HG03571 (cell line): ENCODE data around the gene NACC2.

Experiments used
- ATAC-seq: cut with Tn5 transposase; IDR thresholded peaks from one replicate; pipeline ENCODE4 v1.9.1; 2021; ENCODE audit not compliant: unreplicated experiment

The NACC2 gene

GRCh38 chr9:136059851-136060670 is 35.0 kb downstream of the NACC2 start:
- ATAC-seq, result no peak

DNA sequence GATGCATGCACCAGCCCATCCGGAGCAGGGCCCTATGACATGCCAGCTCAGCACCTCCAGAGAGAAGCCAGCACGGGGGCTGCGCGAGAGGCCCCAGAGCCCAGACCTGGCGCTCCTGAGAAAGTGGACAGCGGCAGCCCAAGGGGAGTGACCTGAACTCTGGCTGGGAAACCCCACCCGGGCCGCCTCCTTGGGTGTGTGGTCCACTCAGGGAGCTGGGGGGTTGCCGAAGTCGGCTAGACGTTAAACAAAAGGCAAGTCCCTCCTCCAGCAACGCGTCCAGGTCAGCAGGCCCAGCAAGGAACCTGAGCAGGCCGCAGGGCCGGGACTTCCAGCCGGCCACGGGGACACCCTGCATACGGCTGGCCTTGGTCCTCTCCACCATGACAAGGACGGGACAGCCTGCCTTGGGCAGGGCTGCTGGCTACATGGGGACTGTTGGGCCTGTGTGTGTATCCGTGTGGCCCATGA is 35.7 kb downstream of the NACC2 start:
- no peak for ATAC-seq

GRCh38 chr9:136058801-136059302 is 36.2 kb downstream of the NACC2 start:
- no peak for ATAC-seq

GRCh38 chr9:136058084-136058483 is 37.0 kb downstream of the NACC2 start:
- no peak for ATAC-seq

DNA sequence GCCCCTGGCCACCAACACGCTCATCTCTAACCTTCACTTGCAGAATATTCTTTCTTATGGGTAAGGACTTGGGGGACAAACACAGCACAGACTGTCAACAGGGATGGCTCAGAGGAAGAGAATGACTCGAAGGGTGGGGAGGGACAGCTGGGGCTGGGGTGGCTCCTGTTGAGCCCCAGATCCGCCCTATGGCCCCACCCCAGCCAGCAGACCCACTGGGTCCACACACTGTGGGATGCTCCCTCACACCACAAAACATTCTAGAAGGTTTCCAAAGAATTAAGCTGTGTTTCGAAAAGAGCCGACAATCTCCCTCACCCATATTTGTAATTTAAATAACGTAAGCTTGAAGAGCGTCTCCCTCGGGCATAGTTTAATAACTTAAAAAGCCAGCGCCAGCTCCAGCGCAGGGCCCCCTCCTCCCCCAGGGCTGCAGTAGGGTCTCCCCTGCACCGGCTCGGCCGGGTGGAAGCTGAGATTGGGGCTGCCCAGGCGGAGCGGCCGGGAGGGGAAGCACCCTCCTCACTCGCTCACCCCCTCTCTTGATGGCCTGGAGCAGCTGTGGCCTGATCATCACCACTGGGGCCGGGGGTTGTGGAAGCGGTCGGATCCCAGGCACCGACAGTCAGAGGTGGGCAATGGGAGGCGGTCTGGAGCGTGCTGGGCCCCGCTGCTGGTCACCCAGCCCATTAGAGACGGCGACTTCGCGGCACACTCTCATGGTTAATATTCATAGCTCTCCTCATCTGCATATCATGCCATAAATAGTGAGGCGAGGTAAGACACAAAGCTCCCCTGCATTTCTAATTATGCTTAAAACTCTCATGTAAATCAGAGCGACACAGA is 37.6 kb downstream of the NACC2 start:
- ATAC-seq, result no peak

DNA sequence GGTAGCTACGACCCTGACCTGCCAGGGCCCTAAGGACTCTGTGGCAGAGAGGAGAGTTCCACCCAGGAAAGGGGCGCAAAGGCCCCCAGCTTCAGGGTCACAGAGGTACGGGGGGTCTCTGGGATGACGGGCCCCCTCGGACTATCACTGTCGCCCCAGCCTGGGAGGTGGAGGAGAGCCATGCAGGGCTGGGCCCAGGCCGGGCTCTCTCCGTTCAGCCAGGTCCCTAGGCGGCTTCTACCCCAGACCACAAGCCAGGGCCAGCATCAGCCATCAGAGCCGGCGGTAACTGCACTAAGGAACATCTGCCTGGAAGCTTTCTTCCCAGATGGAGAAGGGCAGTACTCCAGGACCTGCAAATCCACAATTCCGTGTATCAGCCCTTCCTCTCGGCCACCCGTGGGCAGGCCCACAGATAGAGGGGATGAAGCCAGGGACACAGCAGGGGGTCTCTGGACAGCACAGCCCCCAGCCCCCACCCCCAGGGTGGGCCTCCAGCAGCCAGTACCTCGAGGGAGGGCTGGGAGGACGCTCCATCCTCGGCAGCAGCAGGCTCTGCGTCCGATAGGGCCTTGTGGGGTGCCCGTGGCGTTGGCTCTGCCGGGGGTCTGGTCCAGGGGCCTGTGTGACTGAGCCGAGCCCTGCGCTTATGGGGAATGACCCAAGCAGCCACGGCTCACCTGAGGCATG is 38.4 kb downstream of the NACC2 start:
- no peak for ATAC-seq

- no peak for ATAC-seq
Measured at GRCh38 chr9:136055715-136056545, 39.2 kb downstream of the NACC2 start.

- no peak for ATAC-seq
Measured at GRCh38 chr9:136054798-136055714, 40.0 kb downstream of the NACC2 start.

- ATAC-seq, result no peak
Measured at GRCh38 chr9:136054146-136054545, 40.9 kb downstream of the NACC2 start.

- no peak for ATAC-seq
Measured at GRCh38 chr9:136053757-136054142, 41.3 kb downstream of the NACC2 start.

- ATAC-seq, result no peak
Measured at GRCh38 chr9:136052991-136053756, 41.9 kb downstream of the NACC2 start.

GRCh38 chr9:136052472-136052880 is 42.6 kb downstream of the NACC2 start:
- no peak for ATAC-seq

- ATAC-seq, result no peak
Measured at GRCh38 chr9:136051837-136052471, 43.1 kb downstream of the NACC2 start.

DNA sequence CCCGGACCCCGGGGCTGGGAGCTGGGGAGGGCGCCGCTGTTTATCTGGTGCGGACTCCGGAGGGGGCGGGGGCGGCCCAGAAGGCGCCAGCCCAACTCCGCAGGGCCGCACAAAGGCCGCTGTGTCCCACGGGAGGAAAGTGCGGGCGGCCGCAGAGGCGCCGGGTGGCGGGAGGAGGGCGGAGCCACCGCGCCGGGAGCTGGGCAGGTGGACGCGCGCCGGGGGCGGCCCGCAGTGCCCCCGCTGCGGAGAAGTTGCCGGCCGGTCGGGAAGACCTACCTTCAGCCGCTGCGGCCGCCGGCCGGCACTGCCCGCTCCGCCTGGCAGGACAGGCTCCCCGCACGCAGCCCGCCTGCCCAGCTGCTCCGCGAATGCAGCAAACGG is 43.6 kb downstream of the NACC2 start:
- ATAC-seq, result no peak

DNA sequence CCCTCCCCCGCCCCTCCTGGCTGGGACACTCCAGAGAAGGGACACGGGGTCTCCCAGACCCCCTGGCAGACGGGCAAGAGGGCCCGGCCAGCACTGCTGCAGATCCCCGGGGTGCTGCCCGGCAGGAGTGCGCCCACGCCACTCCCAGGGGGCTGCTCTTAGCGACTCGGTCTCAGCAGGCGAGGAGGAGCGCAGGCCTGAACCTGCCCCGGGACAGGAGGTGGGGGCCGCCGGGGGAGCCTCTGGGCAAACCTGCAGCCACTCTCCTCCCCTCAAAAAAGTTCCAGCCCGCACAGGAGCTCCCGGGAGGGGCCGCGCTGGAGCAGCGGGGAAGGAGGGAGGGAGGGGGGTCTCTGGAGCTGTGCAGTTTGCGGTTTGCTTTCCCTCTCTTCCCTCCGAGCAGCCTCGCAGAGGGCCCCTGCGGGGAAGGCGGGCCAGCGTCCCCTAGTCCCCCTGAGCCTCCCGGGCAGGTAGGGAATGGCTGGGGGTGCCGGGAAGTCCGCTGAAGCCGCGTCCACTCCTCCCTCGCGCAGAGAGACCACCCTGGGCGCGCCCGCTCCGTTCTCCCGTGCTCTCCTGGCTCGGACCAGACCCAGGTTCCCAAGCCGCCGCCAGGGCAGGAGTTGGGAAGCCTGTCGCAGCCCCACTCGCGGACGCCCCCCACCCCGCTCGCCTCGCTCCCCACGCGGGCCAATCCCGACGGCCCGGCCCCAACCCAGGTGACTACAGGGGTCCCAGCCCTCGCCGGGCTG is 44.2 kb downstream of the NACC2 start:
- ATAC-seq, result no peak

DNA sequence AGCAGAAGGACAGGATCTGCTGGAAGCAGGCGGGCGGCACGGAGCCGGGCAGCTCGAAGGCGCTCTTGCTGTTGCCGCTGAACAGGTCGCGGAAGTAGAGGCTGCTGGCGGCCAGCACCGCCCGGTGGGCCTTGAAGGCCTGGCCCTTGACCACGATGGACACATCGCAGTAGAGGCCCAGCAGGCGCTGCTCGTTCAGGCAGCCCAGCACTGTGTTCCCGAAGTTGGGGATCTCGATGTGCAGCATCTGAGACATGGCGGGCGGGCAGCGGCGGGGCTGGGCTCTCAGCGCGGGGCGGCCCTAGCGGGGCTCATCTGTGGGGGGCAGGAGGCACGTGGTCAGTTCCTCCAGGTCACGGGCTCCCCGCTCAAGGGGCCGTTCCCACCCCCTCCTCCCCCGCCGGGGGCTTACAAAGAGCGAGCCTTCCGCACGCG is 44.8 kb downstream of the NACC2 start:
- ATAC-seq, result no peak

DNA sequence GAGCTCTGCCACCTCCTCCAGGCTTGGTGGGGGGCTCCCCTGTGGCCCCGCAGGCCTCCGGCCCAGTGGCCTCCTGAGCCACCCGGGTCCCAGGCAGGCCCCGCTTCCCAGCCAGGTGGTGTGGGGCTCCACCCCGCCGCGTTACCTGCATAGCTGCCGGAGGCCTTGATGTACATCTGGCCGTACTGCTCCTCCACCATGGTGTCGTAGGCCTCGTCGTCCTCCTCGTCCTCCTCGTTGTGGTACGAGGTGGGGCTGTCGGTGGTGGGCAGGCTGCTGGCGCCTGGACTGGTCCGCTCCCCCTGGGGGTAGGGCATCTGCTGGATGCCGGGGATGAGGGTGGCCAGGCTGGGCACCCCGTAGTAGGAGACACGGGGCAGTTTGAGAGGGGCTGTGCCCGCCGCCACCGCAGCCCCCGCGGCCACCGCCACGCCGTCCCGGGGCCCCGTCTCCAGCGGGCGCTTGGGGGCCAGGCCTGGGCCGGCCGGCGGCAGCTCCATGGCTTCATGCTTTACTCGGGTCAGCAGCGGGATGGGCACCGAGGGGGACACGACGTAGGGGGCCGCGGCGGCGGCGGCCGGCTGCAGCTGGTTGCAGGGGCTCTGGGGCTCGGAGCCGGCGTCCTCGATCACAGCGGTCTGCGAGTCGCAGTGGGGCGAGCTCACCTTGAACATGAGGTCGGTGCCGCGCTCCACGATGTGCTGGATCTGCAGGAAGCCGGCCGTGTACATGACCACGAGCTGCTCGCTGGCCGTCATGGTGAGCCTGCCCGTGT is 45.4 kb downstream of the NACC2 start:
- ATAC-seq, result no peak
